Measurements from ENCODE around the gene MOB1B. TPM values are rescaled to one million over a fixed set of nuclear protein-coding genes. Genes with fewer than 3 reads are reported as not detected.

Gene MOB1B
- total RNA-seq, 1 donor, result 14.1 TPM

GRCh38 chr4:70901607-70901983, 574 bp upstream of the MOB1B start:
- DNase-seq (ENCODE audit: insufficient read length, low spot score, missing footprints), result peak; percentile 87
- Histone ChIP-seq H3K4me3 (ENCODE audit: insufficient read depth, low read length) (peak overlapping the region; percentile 88), H3K4me2 (ENCODE audit: insufficient read depth, low read length) (peak overlapping the region; percentile 93), H3K27ac (ENCODE audit: low read depth, low read length) (peak overlapping the region; percentile 56), H2AFZ (ENCODE audit: low read length) (peak overlapping the region; percentile 100), H3K9me3 (ENCODE audit: low read depth, low read length) (no peaks in the 10 kb centered on the region), H3K4me1 (ENCODE audit: insufficient read depth, low read length) (peaks cover 9% of the 10 kb centered on the region), H3K79me2 (ENCODE audit: insufficient read depth, low read length) (peaks cover 44% of the 10 kb centered on the region), H3K36me3 (ENCODE audit: insufficient read depth, low read length) (peaks cover 12% of the 10 kb centered on the region), H3K27me3 (ENCODE audit: insufficient read depth, low read length) (no peaks in the 10 kb centered on the region), H4K20me1 (ENCODE audit: insufficient read depth, low read length) (peaks cover 11% of the 10 kb centered on the region)
- TF ChIP-seq, protein P1, sequence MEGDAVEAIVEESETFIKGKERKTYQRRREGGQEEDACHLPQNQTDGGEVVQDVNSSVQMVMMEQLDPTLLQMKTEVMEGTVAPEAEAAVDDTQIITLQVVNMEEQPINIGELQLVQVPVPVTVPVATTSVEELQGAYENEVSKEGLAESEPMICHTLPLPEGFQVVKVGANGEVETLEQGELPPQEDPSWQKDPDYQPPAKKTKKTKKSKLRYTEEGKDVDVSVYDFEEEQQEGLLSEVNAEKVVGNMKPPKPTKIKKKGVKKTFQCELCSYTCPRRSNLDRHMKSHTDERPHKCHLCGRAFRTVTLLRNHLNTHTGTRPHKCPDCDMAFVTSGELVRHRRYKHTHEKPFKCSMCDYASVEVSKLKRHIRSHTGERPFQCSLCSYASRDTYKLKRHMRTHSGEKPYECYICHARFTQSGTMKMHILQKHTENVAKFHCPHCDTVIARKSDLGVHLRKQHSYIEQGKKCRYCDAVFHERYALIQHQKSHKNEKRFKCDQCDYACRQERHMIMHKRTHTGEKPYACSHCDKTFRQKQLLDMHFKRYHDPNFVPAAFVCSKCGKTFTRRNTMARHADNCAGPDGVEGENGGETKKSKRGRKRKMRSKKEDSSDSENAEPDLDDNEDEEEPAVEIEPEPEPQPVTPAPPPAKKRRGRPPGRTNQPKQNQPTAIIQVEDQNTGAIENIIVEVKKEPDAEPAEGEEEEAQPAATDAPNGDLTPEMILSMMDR (IDR thresholded peaks at IDR 0.05; ENCODE audit: extremely low read depth, low read depth, low read length), result no peak

GRCh38 chr4:70902577-70903290, 565 bp downstream of the MOB1B start:
- H3K79me2 ChIP-seq (ENCODE audit: insufficient read depth, low read length), result peaks cover 55% of the 10 kb centered on the region
- DNase-seq (ENCODE audit: insufficient read length, low spot score, missing footprints), result peak; percentile 84

GRCh38 chr4:70903291-70903603, 1.1 kb downstream of the MOB1B start:
- H3K27ac ChIP-seq (ENCODE audit: low read depth, low read length), result peak overlapping the region; percentile 56
- H3K79me2 ChIP-seq (ENCODE audit: insufficient read depth, low read length), result peaks cover 58% of the 10 kb centered on the region

More at GRCh38 chr4:70902577-70903290, 565 bp downstream of the MOB1B start:
- Histone ChIP-seq H2AFZ (ENCODE audit: low read length) (peak overlapping the region; percentile 100), H3K4me1 (ENCODE audit: insufficient read depth, low read length) (peaks cover 9% of the 10 kb centered on the region), H4K20me1 (ENCODE audit: insufficient read depth, low read length) (peaks cover 16% of the 10 kb centered on the region), H3K4me3 (ENCODE audit: insufficient read depth, low read length) (peak overlapping the region; percentile 88), H3K27me3 (ENCODE audit: insufficient read depth, low read length) (no peaks in the 10 kb centered on the region), H3K4me2 (ENCODE audit: insufficient read depth, low read length) (peak overlapping the region; percentile 93), H3K9me3 (ENCODE audit: low read depth, low read length) (no peaks in the 10 kb centered on the region), H3K36me3 (ENCODE audit: insufficient read depth, low read length) (peaks cover 16% of the 10 kb centered on the region), H3K27ac (ENCODE audit: low read depth, low read length) (peak overlapping the region; percentile 56)
- TF ChIP-seq, protein P1 (IDR thresholded peaks at IDR 0.05; ENCODE audit: extremely low read depth, low read depth, low read length), result no peak

DNA sequence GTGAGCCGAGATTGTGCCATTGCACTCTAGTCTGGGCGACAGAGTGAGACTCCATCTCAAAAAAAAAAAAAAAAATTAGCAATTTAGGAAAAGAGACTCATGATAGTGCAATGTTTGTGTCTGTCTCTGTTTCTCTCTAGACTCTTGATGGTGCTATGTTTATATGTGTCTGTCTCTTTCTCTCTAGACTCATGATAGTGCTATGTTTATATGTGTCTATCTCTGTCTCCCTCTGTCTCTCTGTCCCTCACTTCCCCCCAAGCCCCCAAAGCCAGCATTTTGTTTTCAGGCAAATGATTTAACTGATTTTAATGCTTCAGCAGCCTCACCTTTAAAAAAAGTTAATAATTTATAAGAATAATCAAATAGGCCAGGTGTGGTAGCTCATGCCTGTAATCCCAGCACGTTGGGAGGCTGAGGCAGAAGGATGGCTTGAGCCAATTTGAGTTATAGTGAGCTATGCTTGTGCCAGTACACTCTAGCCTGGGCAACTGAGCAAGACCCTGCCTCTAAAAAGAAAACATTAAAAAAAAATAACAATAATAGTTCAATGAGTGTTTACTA, 6.9 kb downstream of the MOB1B start:
- no peaks in the 10 kb centered on the region for H3K9me3 ChIP-seq (ENCODE audit: low read depth, low read length)
- peaks cover 90% of the 10 kb centered on the region for H3K79me2 ChIP-seq (ENCODE audit: insufficient read depth, low read length)
- H2AFZ ChIP-seq (ENCODE audit: low read length), result no peak overlapping the region
- H4K20me1 ChIP-seq (ENCODE audit: insufficient read depth, low read length), result peaks cover 28% of the 10 kb centered on the region
- no peak overlapping the region for H3K4me3 ChIP-seq (ENCODE audit: insufficient read depth, low read length)
- peaks cover 16% of the 10 kb centered on the region for H3K36me3 ChIP-seq (ENCODE audit: insufficient read depth, low read length)
- no peaks in the 10 kb centered on the region for H3K27me3 ChIP-seq (ENCODE audit: insufficient read depth, low read length)
- TF ChIP-seq, protein P1 (IDR thresholded peaks at IDR 0.05; ENCODE audit: extremely low read depth, low read depth, low read length), result no peak
- no peak for DNase-seq (ENCODE audit: insufficient read length, low spot score, missing footprints)
- H3K4me2 ChIP-seq (ENCODE audit: insufficient read depth, low read length), result no peak overlapping the region
- H3K27ac ChIP-seq (ENCODE audit: low read depth, low read length), result no peak overlapping the region
- peaks cover under 1% of the 10 kb centered on the region for H3K4me1 ChIP-seq (ENCODE audit: insufficient read depth, low read length)

More at GRCh38 chr4:70903291-70903603, 1.1 kb downstream of the MOB1B start:
- Histone ChIP-seq H4K20me1 (ENCODE audit: insufficient read depth, low read length) (peaks cover 16% of the 10 kb centered on the region), H3K4me2 (ENCODE audit: insufficient read depth, low read length) (peak overlapping the region; percentile 93), H3K4me3 (ENCODE audit: insufficient read depth, low read length) (peak overlapping the region; percentile 88), H3K4me1 (ENCODE audit: insufficient read depth, low read length) (peaks cover 9% of the 10 kb centered on the region), H3K36me3 (ENCODE audit: insufficient read depth, low read length) (peaks cover 16% of the 10 kb centered on the region), H2AFZ (ENCODE audit: low read length) (peak overlapping the region; percentile 91), H3K27me3 (ENCODE audit: insufficient read depth, low read length) (no peaks in the 10 kb centered on the region), H3K9me3 (ENCODE audit: low read depth, low read length) (no peaks in the 10 kb centered on the region)
- TF ChIP-seq, protein P1 (IDR thresholded peaks at IDR 0.05; ENCODE audit: extremely low read depth, low read depth, low read length), result no peak
- peak; percentile 56 for DNase-seq (ENCODE audit: insufficient read length, low spot score, missing footprints)

Data from osteoblast (primary cell).